GM18511 (cell line): Measurements from ENCODE around the gene FSTL4.

Source experiments
- ATAC-seq: cut with Tn5 transposase; IDR thresholded peaks from one replicate; pipeline ENCODE4 v1.9.1; 2021; ENCODE audit warnings: mild to moderate bottlenecking, moderate library complexity; ENCODE audit not compliant: unreplicated experiment

FSTL4 gene

GRCh38 chr5:133372293-133372937 lies 239.9 kb downstream of the FSTL4 start:
- ATAC-seq = no peak

DNA sequence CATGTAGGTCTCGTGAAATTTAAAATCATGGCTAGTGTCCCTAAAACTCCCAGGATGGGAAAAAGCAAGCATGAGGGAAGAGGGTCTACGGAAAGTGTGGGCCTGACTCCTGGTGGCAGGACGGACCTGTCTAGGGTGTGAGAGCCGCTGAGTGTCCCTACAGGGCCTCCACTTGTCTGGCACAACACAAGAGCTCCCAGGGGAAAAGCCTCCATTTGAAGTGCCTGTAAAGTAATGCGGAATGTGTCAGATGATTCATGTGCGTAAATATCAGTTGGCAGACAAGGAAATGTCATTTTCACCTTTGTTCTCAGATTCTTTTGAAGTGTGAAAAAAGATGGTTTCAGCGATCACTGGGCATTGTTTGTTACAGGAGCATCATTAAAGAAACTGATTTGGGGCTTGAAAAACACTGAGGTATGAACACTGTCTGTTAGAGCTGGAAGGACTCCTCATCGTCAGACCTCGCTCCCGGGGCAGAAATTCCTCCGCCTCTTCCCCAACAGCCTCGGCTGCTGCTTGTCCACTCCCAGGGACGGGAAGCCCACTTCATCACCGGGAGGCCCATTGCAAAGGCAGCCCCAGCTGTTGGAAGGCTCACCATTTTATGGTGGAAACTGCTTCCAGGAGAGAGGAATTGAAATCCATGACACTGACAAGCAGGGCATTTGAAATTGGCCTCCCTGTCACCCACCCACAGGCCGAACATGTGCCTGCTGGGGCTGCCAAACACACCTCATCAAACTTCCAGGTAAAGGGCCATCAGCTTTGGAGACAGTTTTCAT lies 240.8 kb downstream of the FSTL4 start:
- ATAC-seq = no peak

GRCh38 chr5:133370904-133371303 lies 241.4 kb downstream of the FSTL4 start:
- ATAC-seq = no peak

GRCh38 chr5:133370036-133370831 lies 242.1 kb downstream of the FSTL4 start:
- no peak for ATAC-seq

- ATAC-seq = no peak
Measured at GRCh38 chr5:133368916-133369783, 243.2 kb downstream of the FSTL4 start.

DNA sequence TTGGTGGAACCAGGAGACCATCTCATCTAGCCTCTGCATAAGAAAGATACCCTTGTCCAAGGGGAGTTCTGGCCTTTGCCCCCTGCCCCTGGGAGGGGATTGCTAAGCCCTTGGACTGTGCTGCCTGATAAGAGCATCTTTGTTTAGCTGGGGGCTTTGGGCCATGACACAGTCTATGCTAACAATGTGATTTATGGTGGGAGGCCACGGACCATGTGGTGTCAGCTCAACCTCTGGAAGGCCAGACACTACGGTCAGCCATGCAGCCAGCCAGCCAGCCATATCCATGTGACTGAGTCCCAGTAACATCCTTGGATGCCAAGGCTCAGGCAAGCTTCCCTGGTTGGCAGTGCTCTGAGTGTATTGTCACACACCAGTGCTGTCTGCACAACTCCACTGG lies 244.4 kb downstream of the FSTL4 start:
- no peak for ATAC-seq

- ATAC-seq = no peak
Measured at GRCh38 chr5:133367071-133367786, 245.1 kb downstream of the FSTL4 start.

GRCh38 chr5:133366438-133366837 lies 245.9 kb downstream of the FSTL4 start:
- ATAC-seq = no peak

DNA sequence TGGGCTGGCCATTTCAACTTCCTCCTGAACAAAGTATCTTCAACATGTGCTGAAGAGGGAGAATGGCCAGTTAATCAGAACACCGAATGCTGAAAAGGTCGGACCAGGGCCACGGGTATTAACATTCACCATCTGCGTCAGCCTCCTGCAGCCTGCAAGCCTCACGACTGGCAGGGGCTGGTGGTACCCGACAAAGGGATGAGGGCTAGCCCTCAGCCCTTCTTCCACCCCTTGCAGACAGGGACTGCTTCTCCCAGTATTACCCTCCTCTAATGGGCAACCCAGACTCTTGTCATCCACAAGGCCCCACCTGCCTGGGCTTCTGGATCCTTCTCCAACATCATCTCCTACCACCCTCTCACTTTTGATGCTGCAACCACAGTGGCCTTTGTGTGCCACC lies 246.6 kb downstream of the FSTL4 start:
- no peak for ATAC-seq

- ATAC-seq = no peak
Measured at GRCh38 chr5:133364936-133365707, 247.2 kb downstream of the FSTL4 start.

- ATAC-seq = no peak
Measured at GRCh38 chr5:133363807-133364587, 248.3 kb downstream of the FSTL4 start.

- no peak for ATAC-seq
Measured at GRCh38 chr5:133362438-133362837, 249.9 kb downstream of the FSTL4 start.

GRCh38 chr5:133361922-133362321 lies 250.4 kb downstream of the FSTL4 start:
- ATAC-seq = no peak

- ATAC-seq = no peak
Measured at GRCh38 chr5:133360693-133361472, 251.5 kb downstream of the FSTL4 start.

DNA sequence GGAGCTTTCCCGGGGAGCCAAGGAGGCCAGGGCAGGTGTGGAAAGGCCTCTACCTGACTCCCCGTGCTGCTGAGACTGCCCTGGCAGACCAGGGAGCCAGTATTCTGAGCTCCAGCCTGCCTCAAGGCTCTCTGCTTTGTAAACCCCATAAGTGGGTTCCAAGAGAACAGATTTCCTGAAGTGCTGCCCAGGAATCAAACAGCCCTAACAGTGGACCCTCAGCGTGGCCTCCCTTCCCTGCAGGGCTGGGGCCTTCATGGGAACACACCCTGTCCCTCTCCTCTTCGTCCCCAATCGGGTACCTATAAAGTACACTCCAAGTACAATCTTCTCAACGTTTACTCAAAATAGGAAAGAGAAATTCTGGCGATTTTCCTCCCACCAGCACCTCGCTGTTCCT lies 252.5 kb downstream of the FSTL4 start:
- ATAC-seq = no peak

DNA sequence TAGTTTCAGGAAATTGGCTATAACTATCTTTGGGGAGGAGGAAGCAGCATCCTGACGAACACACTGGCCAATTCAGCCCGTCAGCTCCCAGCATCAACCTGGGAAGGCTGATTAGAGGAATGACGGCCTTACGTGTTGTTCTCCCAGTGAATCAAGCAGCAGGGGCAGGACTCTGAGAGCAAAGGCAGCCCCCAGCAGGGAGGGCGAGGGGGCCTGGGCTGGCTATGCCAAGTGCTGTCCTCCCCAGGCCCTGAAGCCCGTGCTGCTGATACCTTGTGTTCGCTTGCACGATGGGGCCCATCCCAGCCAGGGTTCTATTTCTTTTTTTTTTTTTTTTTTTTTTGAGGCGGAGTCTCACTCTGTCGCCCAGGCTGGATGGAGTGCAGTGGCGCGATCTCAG lies 254.1 kb downstream of the FSTL4 start:
- ATAC-seq = no peak

- no peak for ATAC-seq
Measured at GRCh38 chr5:133357758-133358157, 254.6 kb downstream of the FSTL4 start.

GRCh38 chr5:133356984-133357421 lies 255.3 kb downstream of the FSTL4 start:
- no peak for ATAC-seq
